ENCODE measurements around the gene RBM5.

Gene RBM5

GRCh38 chr3:50100956-50101845 lies 12.5 kb downstream of the RBM5 start:
- TF ChIP-seq CTCF (conservative IDR thresholded peaks at IDR 0.05; ENCODE audit: low read length) (no peak), EZH2phosphoT487 (IDR thresholded peaks at IDR 0.05; ENCODE audit: borderline replicate concordance) (no peak)
- Histone ChIP-seq H3K9ac (ENCODE audit: low read depth, low read length, poor library complexity, severe bottlenecking) (no peak overlapping the region), H3K79me2 (ENCODE audit: insufficient read depth, low read length) (peaks cover 28% of the 10 kb centered on the region), H3K9me3 (ENCODE audit: insufficient read depth, low read depth, low read length) (no peaks in the 10 kb centered on the region), H3K4me2 (ENCODE audit: low read depth, low read length, poor library complexity, severe bottlenecking) (no peak overlapping the region), H2AFZ (ENCODE audit: low read length) (no peak overlapping the region), H3K36me3 (ENCODE audit: insufficient read depth, low read length) (peaks cover 95% of the 10 kb centered on the region), H3F3A (ENCODE audit: low read depth) (no peaks in the 10 kb centered on the region), H4K20me1 (ENCODE audit: insufficient read depth, low read length, poor library complexity, severe bottlenecking) (peaks cover 15% of the 10 kb centered on the region), H3K4me3 (ENCODE audit: low read length, poor library complexity, severe bottlenecking) (no peak overlapping the region), H3K9me2 (replicated peaks; ENCODE audit: low read depth, low read length) (no peaks in the 10 kb centered on the region), H3K4me1 (ENCODE audit: insufficient read depth, low read length, poor library complexity, severe bottlenecking) (peaks cover 4% of the 10 kb centered on the region), H3K27me3 (ENCODE audit: insufficient read depth, low read length, poor library complexity, severe bottlenecking) (no peaks in the 10 kb centered on the region)

- no peak for TF ChIP-seq CTCF (conservative IDR thresholded peaks at IDR 0.05; ENCODE audit: low read length)
- Histone ChIP-seq H3K27me3 (ENCODE audit: insufficient read depth, low read length, poor library complexity, severe bottlenecking) (no peaks in the 10 kb centered on the region), H3K36me3 (ENCODE audit: insufficient read depth, low read length) (peaks cover 97% of the 10 kb centered on the region), H3K9me2 (replicated peaks; ENCODE audit: low read depth, low read length) (no peaks in the 10 kb centered on the region), H3F3A (ENCODE audit: low read depth) (no peaks in the 10 kb centered on the region), H3K9ac (ENCODE audit: low read depth, low read length, poor library complexity, severe bottlenecking) (no peak overlapping the region), H2AFZ (ENCODE audit: low read length) (no peak overlapping the region), H3K4me3 (ENCODE audit: low read length, poor library complexity, severe bottlenecking) (no peak overlapping the region), H3K9me3 (ENCODE audit: insufficient read depth, low read depth, low read length) (no peaks in the 10 kb centered on the region), H3K4me2 (ENCODE audit: low read depth, low read length, poor library complexity, severe bottlenecking) (no peak overlapping the region), H4K20me1 (ENCODE audit: insufficient read depth, low read length, poor library complexity, severe bottlenecking) (peaks cover 5% of the 10 kb centered on the region), H3K4me1 (ENCODE audit: insufficient read depth, low read length, poor library complexity, severe bottlenecking) (no peaks in the 10 kb centered on the region), H3K79me2 (ENCODE audit: insufficient read depth, low read length) (peaks cover 15% of the 10 kb centered on the region; the same call in 1 of the 2 replicates)
Measured at GRCh38 chr3:50102558-50102957, 13.8 kb downstream of the RBM5 start.

- TF ChIP-seq EZH2phosphoT487 (IDR thresholded peaks at IDR 0.05; ENCODE audit: borderline replicate concordance): no peak
- TF ChIP-seq CTCF (conservative IDR thresholded peaks at IDR 0.05; ENCODE audit: low read length): no peak
- Histone ChIP-seq H3K9me3 (ENCODE audit: insufficient read depth, low read depth, low read length) (no peaks in the 10 kb centered on the region), H3K9ac (ENCODE audit: low read depth, low read length, poor library complexity, severe bottlenecking) (no peak overlapping the region), H3K9me2 (replicated peaks; ENCODE audit: low read depth, low read length) (no peaks in the 10 kb centered on the region), H3K27me3 (ENCODE audit: insufficient read depth, low read length, poor library complexity, severe bottlenecking) (no peaks in the 10 kb centered on the region), H3K4me2 (ENCODE audit: low read depth, low read length, poor library complexity, severe bottlenecking) (no peak overlapping the region), H3K36me3 (ENCODE audit: insufficient read depth, low read length) (peaks cover 96% of the 10 kb centered on the region), H3K4me3 (ENCODE audit: low read length, poor library complexity, severe bottlenecking) (no peak overlapping the region), H4K20me1 (ENCODE audit: insufficient read depth, low read length, poor library complexity, severe bottlenecking) (no peaks in the 10 kb centered on the region), H2AFZ (ENCODE audit: low read length) (no peak overlapping the region), H3K4me1 (ENCODE audit: insufficient read depth, low read length, poor library complexity, severe bottlenecking) (no peaks in the 10 kb centered on the region), H3K79me2 (ENCODE audit: insufficient read depth, low read length) (no peaks in the 10 kb centered on the region), H3F3A (ENCODE audit: low read depth) (no peaks in the 10 kb centered on the region)
Measured at GRCh38 chr3:50111757-50112156, 23.0 kb downstream of the RBM5 start.

All from Loucy (cell line).